Astrocyte of the hippocampus (primary cell): ENCODE measurements around the gene IBTK.
"Not testable (repeated sequence)": the region's sequence is repeated elsewhere in the genome, so short reads cannot be mapped to it uniquely, and the experiment has no call there.

Experiments
- DNase-seq: peaks from one replicate; pipeline ENCODE4 v3.0.0; 2011; ENCODE audit warnings: low read depth, low spot score

Gene IBTK

GRCh38 chr6:82247505-82248272 is at the start of gene IBTK:
Gene IBTK (minus strand): TSS chr6:82247744. CDS start chr6:82240486, 7,258 bp downstream.
- peak; percentile 96 for DNase-seq

- DNase-seq = no peak
Observed at GRCh38 chr6:82283771-82284410, 36.3 kb upstream of the IBTK start.

GRCh38 chr6:82281550-82281949 is 34.0 kb upstream of the IBTK start:
- not testable (repeated sequence) for DNase-seq

DNA sequence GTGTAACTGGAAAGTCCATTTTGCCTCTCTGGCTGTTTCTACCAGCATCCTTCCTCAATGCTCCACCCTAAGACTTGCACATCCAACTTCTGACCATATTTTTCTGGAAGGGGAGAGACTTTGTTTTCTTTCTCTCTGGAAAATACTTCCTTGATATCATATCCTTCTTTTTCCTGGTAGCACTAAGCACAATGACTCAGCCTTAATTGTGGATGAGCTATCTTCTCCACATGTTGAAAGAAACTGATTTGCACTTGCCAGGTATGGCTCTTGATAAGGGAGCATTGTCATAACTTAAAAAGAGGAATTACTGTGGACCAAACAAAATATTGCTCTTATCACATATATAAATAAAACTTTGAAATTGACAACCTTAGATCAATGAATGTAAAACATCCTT is 30.1 kb upstream of the IBTK start:
- no peak for DNase-seq

- no peak for DNase-seq
Observed at GRCh38 chr6:82275686-82276085, 28.1 kb upstream of the IBTK start.

DNA sequence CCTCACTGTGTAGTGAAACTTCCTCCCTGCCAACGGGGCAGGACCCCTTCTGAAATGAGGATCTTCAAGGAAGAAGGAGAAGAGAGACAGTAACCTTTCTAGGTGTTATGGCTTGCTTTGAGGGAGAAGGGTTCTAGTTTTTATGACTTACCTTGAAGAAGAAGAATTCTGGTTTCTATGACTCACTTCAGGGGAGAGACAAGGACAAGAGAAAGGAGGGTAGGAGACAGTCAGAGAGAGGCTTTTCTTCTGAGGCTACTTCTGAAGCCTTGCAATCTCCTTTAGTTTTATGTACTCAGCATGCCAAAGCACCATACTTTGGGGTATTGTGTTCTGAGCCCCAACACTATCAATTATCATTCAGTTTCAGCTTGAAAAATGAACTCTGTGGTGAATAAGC is 25.8 kb upstream of the IBTK start:
- DNase-seq = no peak

- peak; percentile 44 for DNase-seq
Observed at GRCh38 chr6:82270881-82271635, 23.5 kb upstream of the IBTK start.

DNA sequence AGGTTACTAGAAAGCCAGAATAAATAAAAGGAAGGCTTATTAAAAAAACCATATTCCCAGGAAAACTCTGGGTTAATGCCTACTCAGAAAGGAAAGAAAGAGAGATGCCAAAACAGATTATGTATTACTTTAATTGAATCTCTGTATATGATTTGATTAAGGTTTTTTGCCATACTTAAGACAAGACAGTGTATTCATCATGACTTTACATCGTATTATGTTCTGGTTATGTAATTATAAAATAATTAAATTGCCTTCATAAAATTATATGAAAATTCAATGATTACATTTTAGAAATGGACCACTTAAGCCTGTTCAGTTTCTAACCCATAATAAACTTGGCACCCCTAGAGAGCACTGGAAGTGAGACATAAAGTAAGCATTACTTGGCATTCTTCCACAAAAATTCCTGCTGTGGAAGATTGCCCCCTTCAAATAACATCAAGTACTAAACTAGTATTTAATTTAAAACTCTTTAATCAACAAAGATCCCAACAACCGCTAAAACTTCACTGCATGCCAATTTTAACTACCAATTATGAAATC is 20.8 kb upstream of the IBTK start:
- DNase-seq = no peak

GRCh38 chr6:82264824-82265223 is 17.3 kb upstream of the IBTK start:
- DNase-seq = no peak

GRCh38 chr6:82264321-82264720 is 16.8 kb upstream of the IBTK start:
- no peak for DNase-seq

- no peak for DNase-seq
Observed at GRCh38 chr6:82263916-82264315, 16.4 kb upstream of the IBTK start.

GRCh38 chr6:82260997-82261732 is 13.6 kb upstream of the IBTK start:
- no peak for DNase-seq

DNA sequence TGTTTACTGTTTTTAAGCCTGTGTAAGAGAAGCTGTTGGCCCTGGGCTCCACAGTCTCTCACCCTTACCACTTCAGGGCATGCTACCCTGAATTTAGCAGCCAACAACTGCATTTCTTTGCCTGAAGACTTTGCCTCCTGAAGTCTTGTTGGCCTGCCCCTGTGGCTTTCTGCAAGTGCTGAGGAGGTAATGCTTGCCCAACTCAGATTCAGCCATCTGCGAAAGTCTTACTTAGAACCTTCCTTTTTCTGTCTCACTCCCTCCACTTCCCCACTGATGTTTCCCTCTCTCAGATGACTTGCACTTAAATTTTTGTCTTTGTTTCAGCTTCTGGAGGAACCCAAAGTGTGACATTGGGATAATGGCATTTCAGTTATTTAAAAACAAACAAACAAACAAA is 11.8 kb upstream of the IBTK start:
- DNase-seq = no peak

DNA sequence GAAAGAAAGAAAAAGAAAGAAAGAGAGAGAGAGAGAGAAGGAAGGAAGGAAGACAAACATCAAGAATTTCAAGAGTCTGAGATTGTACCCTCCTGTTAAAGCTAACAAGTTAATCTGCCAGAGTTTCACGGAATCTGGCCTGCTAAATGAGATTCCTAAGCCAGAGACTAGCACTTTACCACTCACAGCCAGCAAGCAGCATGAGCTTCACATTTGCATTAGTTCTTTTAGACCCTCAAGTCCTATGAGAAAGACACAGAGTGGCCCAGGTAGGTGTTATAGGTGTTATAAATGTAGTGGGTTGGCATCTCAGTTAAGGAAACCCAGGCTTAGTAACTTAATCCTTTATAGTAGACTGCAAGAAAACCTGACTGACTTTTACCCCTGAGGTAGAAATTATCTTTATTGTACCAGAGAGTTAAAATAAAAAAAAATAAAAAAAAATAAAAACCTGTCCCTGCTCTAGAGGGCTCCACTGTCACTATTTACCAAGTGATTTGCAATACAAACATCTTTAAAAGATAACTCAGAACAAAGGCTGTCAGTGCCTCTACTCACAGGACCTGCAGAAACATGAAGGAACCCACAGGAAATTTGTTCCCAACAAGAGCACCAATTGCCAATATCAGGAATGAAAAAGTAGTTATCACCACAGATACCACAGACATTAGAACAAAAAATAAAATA is 9.7 kb upstream of the IBTK start:
- DNase-seq = no peak

- not testable (repeated sequence) for DNase-seq
Observed at GRCh38 chr6:82254722-82255121, 7.2 kb upstream of the IBTK start.

- peak; percentile 61 for DNase-seq
Observed at GRCh38 chr6:82251942-82252341, 4.4 kb upstream of the IBTK start.

DNA sequence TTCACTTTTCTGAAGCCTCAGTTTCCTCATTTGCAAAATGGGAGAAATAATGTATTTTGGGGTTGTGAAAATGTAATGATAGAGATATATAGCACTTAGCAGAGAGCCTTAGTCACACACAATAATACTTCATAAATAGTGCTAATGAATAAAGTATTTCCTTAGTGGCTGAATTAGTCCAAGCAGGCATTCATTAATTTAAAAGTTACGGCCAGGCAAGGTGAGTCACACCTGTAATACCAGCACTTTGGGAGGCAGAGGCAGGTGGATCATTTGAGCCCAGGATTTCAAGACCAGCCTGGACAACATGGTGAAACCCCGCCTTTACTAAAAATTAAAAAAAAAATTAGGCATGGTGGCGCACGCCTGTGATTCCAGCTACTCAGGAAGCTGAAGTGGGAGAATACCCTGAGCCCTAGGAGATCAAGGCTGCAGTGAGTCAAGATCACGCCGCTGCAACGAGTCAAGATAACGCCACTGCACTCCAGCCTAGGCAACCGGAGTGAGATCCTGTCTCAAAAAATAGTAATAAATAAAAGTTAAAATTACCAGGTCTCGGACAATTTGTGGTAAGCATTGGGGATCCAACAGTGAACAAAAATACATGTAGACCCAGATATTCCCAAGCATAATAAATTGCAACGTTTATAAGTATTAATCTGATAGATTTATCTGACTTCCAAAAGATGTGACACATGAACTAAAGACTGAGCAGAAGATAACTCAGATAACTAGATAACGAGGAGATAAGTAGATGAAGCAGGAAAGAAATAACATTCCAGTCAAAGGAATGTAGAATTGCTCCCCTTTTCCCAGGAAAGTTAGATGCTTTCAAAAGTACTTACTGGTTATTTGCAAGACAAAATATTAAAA is 2.1 kb upstream of the IBTK start:
- no peak for DNase-seq

DNA sequence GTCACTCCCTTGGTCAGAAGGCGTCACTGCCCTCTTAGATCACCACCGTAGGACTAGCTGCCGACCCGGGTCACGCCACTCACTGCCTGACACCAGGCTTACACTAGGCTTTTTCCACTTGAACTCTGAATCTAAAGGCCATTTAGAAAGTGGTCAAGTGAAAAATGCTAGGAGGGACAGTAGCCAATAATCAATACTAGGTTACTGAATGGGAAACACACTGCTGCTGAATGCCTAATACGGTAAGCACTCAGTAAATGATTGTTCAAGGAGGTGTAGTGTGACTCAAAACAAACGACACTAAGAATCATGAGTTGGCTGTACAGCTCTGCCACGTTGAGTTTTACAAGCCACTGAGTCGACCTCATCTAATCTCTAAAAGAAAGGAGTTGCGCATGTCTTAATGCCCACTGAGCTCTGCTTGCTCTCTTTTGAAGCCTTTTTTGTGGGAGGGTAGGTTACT is 760 bp upstream of the IBTK start:
- DNase-seq = peak; percentile 61

GRCh38 chr6:82246802-82247504 is 591 bp downstream of the IBTK start:
- peak; percentile 71 for DNase-seq
